Measurements from ENCODE around the gene EPDR1. TPM values are rescaled to one million over a fixed set of nuclear protein-coding genes. Genes with fewer than 3 reads are reported as not detected.

EPDR1 gene
- total RNA-seq, 1 experiment from 2014 or later: 22.7 TPM

DNA sequence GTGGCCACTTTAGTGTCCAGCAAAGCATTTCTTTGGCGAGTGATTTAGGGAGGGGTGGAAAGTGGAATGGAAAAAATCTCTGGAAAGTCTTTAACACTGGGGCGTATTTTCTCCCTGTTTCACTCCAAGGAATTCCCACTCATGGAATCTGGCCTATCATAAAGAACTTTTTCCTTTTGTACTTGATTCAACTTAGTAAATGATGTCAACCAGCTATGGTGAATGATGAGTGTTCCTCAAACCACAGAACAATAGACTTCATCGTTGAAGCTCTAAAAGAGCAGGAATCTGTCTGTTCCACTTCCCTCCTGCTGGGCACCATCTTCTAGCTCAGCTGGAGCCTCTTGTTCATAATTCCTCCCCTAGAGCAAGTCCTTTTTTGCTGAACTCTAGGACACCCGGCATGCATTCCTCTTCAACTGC is 66.5 kb downstream of the EPDR1 start:
- H3K27me3 ChIP-seq (ENCODE audit: low read length): no peaks in the 10 kb centered on the region
- no peaks in the 10 kb centered on the region for H3K9me3 ChIP-seq (ENCODE audit: low read length)
- ChIA-PET CTCF (no interaction called here), POLR2A (ENCODE audit: unreplicated experiment) (no interaction called here)
- peaks cover 11% of the 10 kb centered on the region for H3K4me1 ChIP-seq (ENCODE audit: insufficient read depth, low read length)
- no TSS peak for BruUV-seq (replicated peaks)
- H3K79me2 ChIP-seq (ENCODE audit: low read length): no peaks in the 10 kb centered on the region
- no peaks in the 10 kb centered on the region for H4K20me1 ChIP-seq (ENCODE audit: low read length)
- no peaks in the 10 kb centered on the region for H3K9me2 ChIP-seq (replicated peaks; ENCODE audit: low read length)
- TF ChIP-seq EZH2 (IDR thresholded peaks at IDR 0.05; ENCODE audit: low read length, unreplicated experiment): no peak
- TF ChIP-seq CTCF (conservative IDR thresholded peaks at IDR 0.05; ENCODE audit: low read depth, low read length): no peak
- TF ChIP-seq EZH2phosphoT487 (IDR thresholded peaks at IDR 0.05; ENCODE audit: borderline replicate concordance, low read length): no peak
- H3K4me2 ChIP-seq (ENCODE audit: low read length): no peak overlapping the region
- H3K9ac ChIP-seq (ENCODE audit: low read length): no peak overlapping the region
- H3K36me3 ChIP-seq (ENCODE audit: low read depth, low read length): no peaks in the 10 kb centered on the region
- ATAC-seq (no peak), DNase-seq (no peak)
- H3K4me3 ChIP-seq (ENCODE audit: low read length): no peak overlapping the region
- H2AFZ ChIP-seq (ENCODE audit: low read length): no peak overlapping the region
- no peak overlapping the region for H3K27ac ChIP-seq (ENCODE audit: low read length)
- intact Hi-C loops (cut with micrococcal nuclease): loop anchor here (2.0 kb wide), 1 partner anchor 66 kb away; the partner anchor contains the start of gene EPDR1
- no peaks in the 10 kb centered on the region for H3F3A ChIP-seq (ENCODE audit: low read length, unreplicated experiment)

DNA sequence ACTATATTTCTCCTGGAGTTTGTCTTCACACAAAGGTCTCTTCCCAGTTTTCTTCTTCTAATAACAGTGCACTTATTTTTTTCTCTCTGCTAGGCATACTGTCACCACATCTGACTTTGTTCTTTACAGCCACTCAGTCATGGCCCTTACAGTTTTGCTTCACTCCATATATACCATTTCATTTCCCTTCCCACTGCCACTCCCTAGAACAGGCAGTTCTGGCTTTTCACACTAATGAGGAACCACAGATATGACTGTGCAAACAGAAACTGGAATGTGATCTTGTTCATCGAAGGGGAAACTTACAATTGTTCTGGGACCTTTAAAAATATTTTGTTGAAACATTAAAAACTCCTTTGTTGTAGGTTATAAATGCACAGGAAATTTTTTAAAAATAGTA is 67.3 kb downstream of the EPDR1 start:
- Histone ChIP-seq H3K9me3 (ENCODE audit: low read length) (no peaks in the 10 kb centered on the region), H3K4me3 (ENCODE audit: low read length) (no peak overlapping the region), H4K20me1 (ENCODE audit: low read length) (no peaks in the 10 kb centered on the region), H3K4me2 (ENCODE audit: low read length) (peak overlapping the region; percentile 42; the same call in 1 of the 2 replicates), H3F3A (ENCODE audit: low read length, unreplicated experiment) (no peaks in the 10 kb centered on the region), H3K4me1 (ENCODE audit: insufficient read depth, low read length) (peaks cover 11% of the 10 kb centered on the region), H3K9me2 (replicated peaks; ENCODE audit: low read length) (no peaks in the 10 kb centered on the region), H3K9ac (ENCODE audit: low read length) (no peak overlapping the region), H3K36me3 (ENCODE audit: low read depth, low read length) (no peaks in the 10 kb centered on the region), H3K27me3 (ENCODE audit: low read length) (no peaks in the 10 kb centered on the region), H3K79me2 (ENCODE audit: low read length) (no peaks in the 10 kb centered on the region), H3K27ac (ENCODE audit: low read length) (peak overlapping the region; percentile 24; the same call in 1 of the 2 replicates), H2AFZ (ENCODE audit: low read length) (no peak overlapping the region)
- TF ChIP-seq CTCF (conservative IDR thresholded peaks at IDR 0.05; ENCODE audit: low read depth, low read length): no peak
- TF ChIP-seq EZH2phosphoT487 (IDR thresholded peaks at IDR 0.05; ENCODE audit: borderline replicate concordance, low read length): no peak
- TF ChIP-seq EZH2 (IDR thresholded peaks at IDR 0.05; ENCODE audit: low read length, unreplicated experiment): no peak
- intact Hi-C loops (cut with micrococcal nuclease): loop anchor here (2.0 kb wide), 1 partner anchor 67 kb away; the partner anchor contains the start of gene EPDR1
- DNase-seq (peak; percentile 84), ATAC-seq (peak; percentile 100)
- BruUV-seq (replicated peaks): no TSS peak
- ChIA-PET POLR2A (ENCODE audit: unreplicated experiment) (no interaction called here), CTCF (no interaction called here)

- Histone ChIP-seq H3K4me1 (ENCODE audit: insufficient read depth, low read length) (peaks cover 11% of the 10 kb centered on the region), H3K4me3 (ENCODE audit: low read length) (no peak overlapping the region), H3K27ac (ENCODE audit: low read length) (no peak overlapping the region), H3K36me3 (ENCODE audit: low read depth, low read length) (no peaks in the 10 kb centered on the region), H4K20me1 (ENCODE audit: low read length) (no peaks in the 10 kb centered on the region), H3K79me2 (ENCODE audit: low read length) (no peaks in the 10 kb centered on the region), H3K9me2 (replicated peaks; ENCODE audit: low read length) (no peaks in the 10 kb centered on the region), H3F3A (ENCODE audit: low read length, unreplicated experiment) (no peaks in the 10 kb centered on the region), H2AFZ (ENCODE audit: low read length) (no peak overlapping the region), H3K4me2 (ENCODE audit: low read length) (no peak overlapping the region), H3K27me3 (ENCODE audit: low read length) (no peaks in the 10 kb centered on the region), H3K9me3 (ENCODE audit: low read length) (no peaks in the 10 kb centered on the region), H3K9ac (ENCODE audit: low read length) (no peak overlapping the region)
- ATAC-seq (no peak), DNase-seq (no peak)
- ChIA-PET CTCF (no interaction called here), POLR2A (ENCODE audit: unreplicated experiment) (no interaction called here)
- TF ChIP-seq EZH2phosphoT487 (IDR thresholded peaks at IDR 0.05; ENCODE audit: borderline replicate concordance, low read length) (no peak), EZH2 (IDR thresholded peaks at IDR 0.05; ENCODE audit: low read length, unreplicated experiment) (no peak), CTCF (conservative IDR thresholded peaks at IDR 0.05; ENCODE audit: low read depth, low read length) (no peak)
- intact Hi-C loops (cut with micrococcal nuclease): no loop called here
- BruUV-seq (replicated peaks): no TSS peak
Observed at GRCh38 chr7:37988721-37989650, 68.5 kb downstream of the EPDR1 start.

Data from PC-3 (cell line).